Neuronal stem cell (in vitro differentiated cells): ENCODE measurements around the gene PRRT1.
A peak's percentile ranks its signal among the peaks of the same experiment; 100 is the strongest.

Experiments
- DNase-seq: peaks from one replicate; pipeline ENCODE4 v3.0.0-alpha.2; 2013; ENCODE audit warnings: low spot score
- H2AFZ ChIP-seq: one replicate; pipeline ENCODE4 v1.6.1; 2013; ENCODE audit warnings: mild to moderate bottlenecking, low read length, inconsistent platforms
- H2AK5ac ChIP-seq: 2 replicates; pipeline ENCODE4 v1.6.1; 2013; ENCODE audit warnings: low read depth, mild to moderate bottlenecking, inconsistent platforms, low read length, moderate library complexity, mixed read lengths
- H2BK120ac ChIP-seq: 2 replicates; pipeline ENCODE4 v1.6.1; 2013; ENCODE audit warnings: low read depth, mild to moderate bottlenecking, inconsistent platforms, low read length, moderate library complexity, mixed read lengths
- H2BK12ac ChIP-seq: one replicate; pipeline ENCODE4 v1.6.1; 2013; ENCODE audit warnings: low read length, inconsistent platforms
- H2BK15ac ChIP-seq: 2 replicates; pipeline ENCODE4 v1.6.1; 2013; ENCODE audit warnings: mild to moderate bottlenecking, low read length, inconsistent platforms, mixed read lengths
- H2BK5ac ChIP-seq: one replicate; pipeline ENCODE4 v1.6.1; 2013; ENCODE audit warnings: inconsistent platforms, mild to moderate bottlenecking, low read length, moderate library complexity
- H3K14ac ChIP-seq: one replicate; pipeline ENCODE4 v1.6.1; 2013; ENCODE audit warnings: low read length, inconsistent platforms
- H3K18ac ChIP-seq: 2 replicates; pipeline ENCODE4 v1.6.1; 2013; ENCODE audit warnings: low read length, inconsistent platforms
- H3K23ac ChIP-seq: 2 replicates; pipeline ENCODE4 v1.6.1; 2013; ENCODE audit warnings: low read depth, mild to moderate bottlenecking, mixed read lengths, low read length, inconsistent platforms; ENCODE audit not compliant: poor library complexity
- H3K27ac ChIP-seq: replicated peaks from 3 replicates; pipeline ENCODE4 v1.5.1; 2013; ENCODE audit warnings: low read length, inconsistent platforms
- H3K27me3 ChIP-seq, 3 experiments: 2 replicates each; pipeline ENCODE4 v1.6.1; 2013; ENCODE audit warnings: low read length in 3 of 3, mild to moderate bottlenecking in 2 of 3, inconsistent platforms in 1 of 3, low read depth in 1 of 3, mixed read lengths in 1 of 3, moderate library complexity in 1 of 3; ENCODE audit not compliant: control insufficient read depth in 3 of 3, insufficient read depth in 3 of 3
- H3K36me3 ChIP-seq, 2 donors: replicated peaks in 1 of 2; 2 replicates each; pipeline ENCODE4 v1.6.1; 2013; ENCODE audit warnings: low read length in 2 of 2; ENCODE audit not compliant: control insufficient read depth in 2 of 2, insufficient read depth in 2 of 2
- H3K4ac ChIP-seq: 2 replicates; pipeline ENCODE4 v1.6.1; 2013; ENCODE audit warnings: inconsistent platforms, mild to moderate bottlenecking, low read length, moderate library complexity
- H3K4me1 ChIP-seq, 2 donors: 1 replicate in 1 of 2; 2 replicates in 1 of 2; pipeline ENCODE4 v1.6.1; 2013; ENCODE audit warnings: low read length in 2 of 2, low read depth in 1 of 2; ENCODE audit not compliant: control insufficient read depth in 2 of 2, insufficient read depth in 1 of 2
- H3K4me2 ChIP-seq: one replicate; pipeline ENCODE4 v1.6.1; 2013; ENCODE audit warnings: mild to moderate bottlenecking, low read length, inconsistent platforms; ENCODE audit not compliant: insufficient read depth, poor library complexity, severe bottlenecking
- H3K4me3 ChIP-seq, 2 donors: 2 replicates each; pipeline ENCODE4 v1.5.1; 2013; ENCODE audit warnings: low read length in 2 of 2, mild to moderate bottlenecking in 2 of 2, inconsistent platforms in 1 of 2, moderate library complexity in 1 of 2
- H3K79me1 ChIP-seq: one replicate; pipeline ENCODE4 v1.6.1; 2013; ENCODE audit warnings: low read depth, mild to moderate bottlenecking, inconsistent platforms, low read length, moderate library complexity
- H3K9ac ChIP-seq: one replicate; pipeline ENCODE4 v1.6.1; 2013; ENCODE audit warnings: mild to moderate bottlenecking, low read depth, low read length, inconsistent platforms; ENCODE audit not compliant: poor library complexity
- H3K9me3 ChIP-seq, 2 donors: replicated peaks in 1 of 2; 2 replicates each; pipeline versions ENCODE3 to v1.6.1; 2013; ENCODE audit warnings: low read length in 2 of 2, mild to moderate bottlenecking in 2 of 2, inconsistent platforms in 1 of 2, low read depth in 1 of 2, mixed read lengths in 1 of 2, moderate library complexity in 1 of 2; ENCODE audit not compliant: control insufficient read depth in 2 of 2, insufficient read depth in 1 of 2
- H4K8ac ChIP-seq: one replicate; pipeline ENCODE4 v1.6.1; 2013; ENCODE audit warnings: low read depth, mild to moderate bottlenecking, inconsistent platforms, low read length, moderate library complexity
- H4K91ac ChIP-seq: one replicate; pipeline ENCODE4 v1.6.1; 2013; ENCODE audit warnings: low read length, low read depth, mild to moderate bottlenecking, inconsistent platforms; ENCODE audit not compliant: poor library complexity
- WGBS, 2 donors: extraction: QIAGEN DNeasy Blood & Tissue Kit; methylation state at CpG; one replicate each; pipeline ENCODE4 v1.1.7; 2013; ENCODE audit warnings: missing lambda C conversion rate in 2 of 2, mixed read lengths in 1 of 2; ENCODE audit not compliant: insufficient read length in 2 of 2, insufficient replicate concordance in 1 of 2; ENCODE audit errors: extremely low coverage in 2 of 2; 5-methylcytosine and 5-hydroxymethylcytosine counted together

The PRRT1 gene

DNA sequence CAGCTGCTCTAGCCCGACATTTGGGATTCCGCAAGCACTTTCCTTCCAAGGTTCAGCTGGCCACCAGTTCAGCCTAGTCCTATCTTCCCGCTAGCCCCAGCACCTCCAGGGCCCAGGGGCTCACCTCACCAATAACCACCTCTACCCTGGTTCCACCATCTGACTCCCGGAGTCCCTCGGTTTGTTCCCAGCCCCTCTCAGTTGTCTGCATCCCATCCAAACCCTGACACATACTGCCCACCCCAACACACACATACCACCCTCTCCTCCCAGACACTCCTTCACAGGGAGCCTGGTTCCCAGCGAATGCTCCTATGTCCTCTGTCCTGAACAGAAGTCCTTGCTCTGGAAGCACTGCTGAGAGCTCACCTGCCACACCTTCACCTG is 43.0 kb downstream of the PRRT1 start:
- H2AFZ ChIP-seq: no peak overlapping the region

DNA sequence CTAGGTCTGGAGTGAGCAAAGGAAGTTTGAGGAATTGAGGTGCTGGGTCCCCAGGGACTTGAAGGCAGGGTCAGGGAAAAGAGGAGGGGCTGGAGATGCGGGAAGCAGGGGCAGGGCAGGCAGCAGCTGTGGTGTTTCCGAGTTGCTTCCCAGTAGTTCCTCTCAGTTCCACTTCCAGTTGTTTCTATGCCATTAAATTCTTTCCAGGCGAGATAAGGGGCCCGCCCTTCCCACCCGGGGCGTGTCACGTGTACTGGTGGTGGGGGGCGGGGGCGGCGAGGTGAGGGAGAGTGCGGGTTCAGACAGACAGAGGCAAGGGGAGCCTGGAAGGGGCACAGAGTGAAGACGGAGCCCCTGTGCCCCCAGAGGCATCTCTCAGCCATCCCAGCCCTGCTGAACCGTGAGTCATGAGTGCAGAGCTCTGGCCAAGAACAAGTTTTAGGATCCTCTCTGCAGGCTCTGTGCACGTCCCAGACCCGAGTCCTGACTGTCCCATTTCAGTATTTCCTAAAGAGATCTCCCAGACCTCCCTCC is 43.6 kb downstream of the PRRT1 start:
- H3K18ac ChIP-seq: peak overlapping the region; percentile 25
- no peak overlapping the region for H3K23ac ChIP-seq
- H3K9me3 ChIP-seq: peaks cover 0 to under 1% of the 10 kb centered on the region in 2 donors
- DNase-seq: no peak
- peak overlapping the region; percentile 30 for H2AK5ac ChIP-seq
- no CpG with 5 or more reads among the region's 15 CpGs for whole genome bisulfite sequencing, 2 donors
- H4K8ac ChIP-seq: no peak overlapping the region
- peaks cover 15 to 20% of the 10 kb centered on the region in 2 donors for H3K4me1 ChIP-seq
- H2BK12ac ChIP-seq: no peak overlapping the region
- peak overlapping the region; percentile 8 for H4K91ac ChIP-seq
- peaks cover 0 to 4% of the 10 kb centered on the region in 2 donors for H3K36me3 ChIP-seq
- H3K9ac ChIP-seq: peak overlapping the region; percentile 9
- no peak overlapping the region for H2BK120ac ChIP-seq
- H3K4me3 ChIP-seq: no peak overlapping the region
- no peak overlapping the region for H2BK5ac ChIP-seq
- no peaks in the 10 kb centered on the region for H3K79me1 ChIP-seq
- no peak overlapping the region for H3K14ac ChIP-seq
- H3K27ac ChIP-seq: no peak overlapping the region
- peaks cover 0 to 16% (median 11%) of the 10 kb centered on the region in 3 experiments for H3K27me3 ChIP-seq
- no peak overlapping the region for H3K4me2 ChIP-seq
- H2AFZ ChIP-seq: peak overlapping the region; percentile 15
- peak overlapping the region; percentile 24 for H2BK15ac ChIP-seq
- H3K4ac ChIP-seq: no peak overlapping the region

More for the DNA sequence above, 43.0 kb downstream of the PRRT1 start:
- Histone ChIP-seq H3K9ac (no peak overlapping the region), H3K27ac (no peak overlapping the region), H2BK12ac (no peak overlapping the region), H3K4me1 (peaks cover 15 to 22% of the 10 kb centered on the region in 2 donors), H3K9me3 (peaks cover 0 to 2% of the 10 kb centered on the region in 2 donors), H3K4me2 (no peak overlapping the region), H3K27me3 (peaks cover 0 to 16% (median 11%) of the 10 kb centered on the region in 3 experiments), H3K4ac (no peak overlapping the region), H2BK5ac (no peak overlapping the region), H2BK120ac (no peak overlapping the region), H3K36me3 (peaks cover 0 to 7% of the 10 kb centered on the region in 2 donors), H3K23ac (no peak overlapping the region), H4K91ac (peak overlapping the region; percentile 8), H2BK15ac (peak overlapping the region; percentile 24), H3K18ac (peak overlapping the region; percentile 25), H2AK5ac (peak overlapping the region; percentile 30), H4K8ac (no peak overlapping the region), H3K14ac (no peak overlapping the region), H3K79me1 (no peaks in the 10 kb centered on the region), H3K4me3 (peak overlapping the region in 1 of 2 donors; percentile 22)
- no peak for DNase-seq
- WGBS, 2 donors: no CpG with 5 or more reads among the region's 6 CpGs

DNA sequence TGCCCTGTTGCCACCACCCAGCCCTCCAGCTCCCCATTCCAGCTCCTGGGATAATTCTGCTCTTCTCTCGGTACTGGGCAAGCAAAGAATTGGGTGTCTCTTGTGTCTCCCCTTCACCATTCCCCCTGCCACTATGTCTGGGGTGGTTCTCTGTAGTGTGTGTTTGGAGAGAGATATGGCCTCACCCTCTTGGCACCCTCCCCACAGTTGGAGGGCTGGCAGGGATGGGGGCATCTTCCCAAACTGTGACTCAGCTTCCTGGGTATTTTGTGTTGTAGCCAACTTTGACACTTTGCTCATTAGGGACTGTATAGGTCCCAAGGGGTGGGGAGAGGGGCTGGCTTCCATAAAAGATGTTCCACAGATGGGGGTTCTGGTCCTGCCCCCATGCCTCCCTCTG is 44.3 kb downstream of the PRRT1 start:
- Histone ChIP-seq H3K9ac (no peak overlapping the region), H2AK5ac (no peak overlapping the region), H3K14ac (no peak overlapping the region), H2BK15ac (no peak overlapping the region), H3K9me3 (no peaks in the 10 kb centered on the region), H2BK12ac (no peak overlapping the region), H2BK5ac (no peak overlapping the region), H4K91ac (no peak overlapping the region), H3K23ac (no peak overlapping the region), H3K18ac (no peak overlapping the region), H4K8ac (no peak overlapping the region), H2BK120ac (no peak overlapping the region), H3K27me3 (peaks cover 0 to 16% (median 11%) of the 10 kb centered on the region in 3 experiments), H3K4me3 (peak overlapping the region in 1 of 2 donors; percentile 9), H3K79me1 (no peaks in the 10 kb centered on the region), H3K4ac (no peak overlapping the region), H3K27ac (no peak overlapping the region), H2AFZ (no peak overlapping the region), H3K36me3 (peaks cover 0 to 3% of the 10 kb centered on the region in 2 donors), H3K4me2 (no peak overlapping the region), H3K4me1 (peaks cover 12 to 18% of the 10 kb centered on the region in 2 donors)
- no peak for DNase-seq
- no CpG with 5 or more reads among the region's 1 CpG for WGBS, 2 donors

DNA sequence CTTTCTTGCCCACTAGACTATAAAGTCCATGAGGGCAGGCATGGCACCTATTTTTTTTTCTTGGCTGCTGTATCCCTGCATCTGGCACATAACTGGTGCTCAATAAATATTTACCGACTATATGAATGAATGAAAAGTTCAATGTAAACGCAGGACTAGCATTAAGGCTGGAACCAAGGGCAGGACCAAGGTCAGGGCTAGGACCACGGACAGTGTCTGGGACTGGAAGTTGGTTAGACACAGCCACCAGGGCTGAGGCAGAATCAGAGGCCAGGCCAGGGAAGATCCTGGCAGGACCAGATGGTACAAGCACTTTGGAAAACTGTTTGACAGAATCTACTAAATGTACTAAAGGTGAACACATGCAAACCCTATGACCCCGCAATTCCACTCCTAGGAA is 46.3 kb downstream of the PRRT1 start:
- Histone ChIP-seq H3K23ac (no peak overlapping the region), H3K4me1 (peaks cover 8 to 18% of the 10 kb centered on the region in 2 donors), H3K36me3 (peaks cover 0 to 3% of the 10 kb centered on the region in 2 donors), H3K27me3 (peaks cover 0 to 16% (median 11%) of the 10 kb centered on the region in 3 experiments), H2BK5ac (no peak overlapping the region), H3K4me2 (no peak overlapping the region), H3K9me3 (no peaks in the 10 kb centered on the region), H2BK120ac (no peak overlapping the region), H4K91ac (no peak overlapping the region), H3K9ac (no peak overlapping the region), H2AFZ (no peak overlapping the region), H3K4ac (no peak overlapping the region), H3K14ac (no peak overlapping the region), H3K27ac (no peak overlapping the region), H2BK12ac (no peak overlapping the region), H3K4me3 (no peak overlapping the region), H3K79me1 (no peaks in the 10 kb centered on the region), H2BK15ac (no peak overlapping the region), H3K18ac (no peak overlapping the region), H4K8ac (no peak overlapping the region), H2AK5ac (no peak overlapping the region)
- DNase-seq: no peak
- no CpG with 5 or more reads among the region's 4 CpGs for WGBS, 2 donors
